Left forelimb (tissue), 1 donor: ENCODE results near the gene RNMT.
A peak's percentile ranks its signal among the peaks of the same experiment; 100 is the strongest.
"Not testable (repeated sequence)": the region's sequence is repeated elsewhere in the genome, so short reads cannot be mapped to it uniquely, and the experiment has no call there.

ENCODE experiments used
- DNase-seq: peaks from one replicate; pipeline ENCODE4 v3.0.0-alpha.2; 2018; ENCODE audit warnings: low spot score

The RNMT gene

GRCh38 chr18:13726232-13726971, at the start of gene RNMT, which contains the start of gene FAM210A:
TSS of gene RNMT (plus strand) at chr18:13726673. CDS start at chr18:13731518, 4,845 bp downstream.
TSS of gene FAM210A (minus strand) at chr18:13726558. CDS start at chr18:13682077, 44,481 bp downstream.
- DNase-seq: peak; percentile 95

DNA sequence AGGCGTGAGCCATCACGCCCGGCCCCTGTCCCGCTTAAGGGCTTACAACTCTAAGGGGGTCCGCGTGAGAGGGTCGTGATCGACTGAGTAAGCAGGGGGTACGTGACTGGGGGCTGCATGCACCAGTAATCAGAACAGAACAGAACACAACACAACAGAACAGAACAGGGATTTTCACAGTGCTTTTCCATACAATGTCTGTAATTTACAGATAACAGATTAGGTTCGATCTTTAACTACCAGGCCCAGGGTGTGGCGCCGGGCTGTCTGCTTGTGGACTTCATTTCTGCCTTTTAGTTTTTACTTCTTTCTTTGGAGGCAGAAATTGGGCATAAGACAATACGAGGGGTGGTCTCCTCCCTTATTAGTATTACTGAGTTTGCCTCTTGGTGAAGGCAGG, 49.1 kb upstream of the RNMT start:
- DNase-seq: not testable (repeated sequence)

- no peak for DNase-seq
Measured at GRCh38 chr18:13680612-13681011, 45.9 kb upstream of the RNMT start.

- no peak for DNase-seq
Measured at GRCh38 chr18:13681701-13682100, 44.8 kb upstream of the RNMT start.

- no peak for DNase-seq
Measured at GRCh38 chr18:13684546-13684945, 41.9 kb upstream of the RNMT start.

DNA sequence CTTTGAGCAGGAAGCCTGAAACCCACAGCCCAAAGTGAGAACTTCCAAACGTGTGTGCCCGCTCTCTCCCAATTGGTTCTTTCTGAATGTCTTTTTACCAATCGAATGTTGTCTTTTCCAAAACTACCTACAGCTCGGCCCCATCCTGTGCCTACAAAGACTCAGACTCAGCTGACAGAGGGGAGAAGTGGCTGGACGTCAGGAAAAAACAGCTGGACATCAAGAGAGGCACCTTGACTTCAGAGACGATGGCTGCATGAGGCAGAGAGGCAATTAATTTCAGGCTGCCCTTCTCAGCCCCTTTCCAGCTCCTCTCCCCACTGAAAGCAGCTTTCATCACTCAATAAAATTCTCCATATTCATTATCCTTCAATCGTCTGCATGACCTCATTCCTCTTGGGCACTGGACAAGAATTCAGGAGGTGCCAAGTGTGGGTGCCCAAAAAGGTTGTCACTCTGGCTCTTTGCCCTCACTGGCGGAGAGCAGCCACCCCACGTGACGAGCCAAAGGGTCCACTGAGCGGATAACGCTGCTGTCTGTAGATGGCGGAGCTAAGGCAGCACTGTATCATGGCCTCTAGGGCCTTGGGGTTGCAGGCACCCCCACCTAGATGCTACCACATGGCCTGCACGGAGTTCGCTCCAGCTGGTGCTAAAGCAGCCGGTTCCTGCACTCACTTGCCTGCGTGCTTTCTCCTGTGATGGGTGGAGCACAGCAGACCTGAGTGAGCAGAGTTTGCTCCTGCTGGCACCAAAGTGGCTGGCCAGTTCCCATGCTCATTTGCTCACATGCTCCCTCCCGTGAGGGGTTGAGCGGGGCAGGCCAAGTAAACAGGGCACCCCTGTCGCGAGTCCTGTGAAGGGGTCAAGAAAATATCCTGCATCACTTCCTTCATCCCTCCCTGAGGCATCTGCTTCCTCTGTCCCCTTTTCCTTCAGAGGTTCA, 38.0 kb upstream of the RNMT start:
- no peak for DNase-seq

GRCh38 chr18:13690060-13690459, 36.4 kb upstream of the RNMT start:
- not testable (repeated sequence) for DNase-seq

GRCh38 chr18:13695337-13695736, 31.1 kb upstream of the RNMT start:
- not testable (repeated sequence) for DNase-seq

DNA sequence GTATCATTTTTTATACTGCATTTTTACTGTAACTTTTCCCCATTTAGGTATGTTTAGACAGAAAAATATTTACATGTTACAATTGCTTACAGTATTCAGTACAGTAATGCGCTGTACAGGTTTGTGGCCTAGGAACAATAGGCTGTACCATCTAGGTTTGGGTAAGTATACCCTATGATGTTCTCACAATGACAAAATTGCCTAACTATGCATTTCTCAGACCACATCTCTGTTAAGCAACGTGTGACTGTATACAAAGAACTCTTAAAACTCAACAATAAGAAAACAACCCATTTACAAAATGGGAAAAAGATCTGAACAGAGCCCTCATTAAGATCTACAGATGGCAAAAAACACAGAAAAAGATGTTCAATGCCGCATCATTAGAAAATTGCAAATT, 29.5 kb upstream of the RNMT start:
- DNase-seq: no peak

- DNase-seq: no peak
Measured at GRCh38 chr18:13700153-13700552, 26.3 kb upstream of the RNMT start.

- DNase-seq: no peak
Measured at GRCh38 chr18:13703899-13704298, 22.6 kb upstream of the RNMT start.

GRCh38 chr18:13710414-13710831, 16.1 kb upstream of the RNMT start:
- no peak for DNase-seq

DNA sequence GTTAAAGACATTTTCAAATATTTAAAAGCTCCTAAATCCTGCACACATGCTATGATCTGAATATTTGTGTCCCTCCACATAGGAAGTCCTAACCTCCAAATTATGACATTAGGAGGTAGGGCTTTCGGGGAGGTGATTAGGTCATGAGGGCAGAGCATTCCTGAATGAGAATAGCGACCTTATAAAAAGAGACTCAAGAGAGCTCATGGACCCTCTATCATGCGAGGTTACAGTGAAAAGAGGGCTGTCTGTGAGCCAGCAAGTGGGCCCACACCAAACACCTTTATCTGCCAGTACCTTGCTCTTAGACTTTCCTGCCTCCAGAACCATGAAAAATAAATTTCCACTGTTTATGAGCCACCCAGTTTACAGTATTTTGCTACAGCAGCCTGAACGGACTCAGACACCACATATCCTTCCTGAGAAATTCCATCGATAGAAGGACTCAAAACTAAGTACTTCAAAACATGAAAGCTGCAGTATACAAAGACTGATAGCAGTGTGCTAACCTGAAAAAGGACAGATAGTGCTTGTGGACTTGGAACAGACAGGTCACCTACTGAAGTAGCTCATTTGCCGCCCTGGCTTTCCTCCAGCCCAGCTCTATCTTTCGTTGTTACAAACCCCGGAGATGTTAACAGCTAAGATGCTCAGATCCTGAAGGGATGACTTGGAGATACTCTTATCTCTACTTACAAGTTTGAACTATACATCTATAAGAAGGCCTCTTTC, 13.9 kb upstream of the RNMT start:
- no peak for DNase-seq

DNA sequence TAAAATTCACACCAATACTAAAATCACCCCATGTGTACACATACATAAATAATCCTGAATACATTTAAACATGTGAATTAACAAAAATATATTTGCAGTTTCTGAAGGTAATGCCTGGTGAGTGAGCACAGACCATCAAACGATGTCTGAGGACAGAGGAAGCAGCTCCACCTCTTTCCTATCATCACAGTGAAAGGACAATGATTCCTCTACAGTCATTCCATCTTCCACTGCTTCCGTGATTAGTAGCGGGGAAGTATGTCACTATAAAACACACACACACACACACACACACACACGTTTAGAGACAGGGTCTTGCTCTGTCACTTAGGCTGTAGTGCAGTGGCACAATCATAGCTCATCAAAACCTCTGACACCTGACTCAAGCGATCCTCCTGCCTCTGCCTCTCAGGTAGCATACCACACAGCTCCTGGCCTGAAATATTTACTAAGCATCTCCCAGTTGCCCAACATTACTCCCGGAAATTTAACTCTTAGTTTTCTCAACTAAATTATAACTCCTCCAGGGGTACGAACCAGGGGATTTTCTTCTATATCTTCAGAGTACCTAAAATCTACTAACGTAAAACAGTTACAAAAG, 12.9 kb upstream of the RNMT start:
- DNase-seq: no peak

GRCh38 chr18:13715330-13715729, 11.1 kb upstream of the RNMT start:
- no peak for DNase-seq

DNA sequence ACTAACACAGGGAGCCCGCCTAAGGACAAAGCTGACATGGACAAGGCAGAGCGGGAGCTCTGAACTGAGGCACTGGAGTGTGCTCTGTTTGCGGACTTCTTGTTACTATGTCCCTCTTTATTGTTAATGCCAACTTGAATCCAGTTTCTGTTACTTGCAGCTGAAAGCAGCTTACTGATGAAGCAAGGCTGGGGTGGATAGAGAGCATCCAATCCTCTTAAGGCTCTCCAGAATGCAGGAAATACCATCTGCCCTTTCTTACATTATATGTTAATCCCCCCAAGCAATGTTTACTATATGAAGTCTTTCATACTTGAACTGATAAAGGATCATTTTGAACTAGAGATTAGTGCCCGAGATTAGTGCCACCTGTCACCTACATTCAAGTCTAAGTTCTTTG, 9.6 kb upstream of the RNMT start:
- no peak for DNase-seq

GRCh38 chr18:13720123-13720522, 6.3 kb upstream of the RNMT start:
- no peak for DNase-seq

- DNase-seq: no peak
Measured at GRCh38 chr18:13720847-13721246, 5.6 kb upstream of the RNMT start.

GRCh38 chr18:13725566-13726231, 774 bp upstream of the RNMT start:
- DNase-seq: peak; percentile 67

DNA sequence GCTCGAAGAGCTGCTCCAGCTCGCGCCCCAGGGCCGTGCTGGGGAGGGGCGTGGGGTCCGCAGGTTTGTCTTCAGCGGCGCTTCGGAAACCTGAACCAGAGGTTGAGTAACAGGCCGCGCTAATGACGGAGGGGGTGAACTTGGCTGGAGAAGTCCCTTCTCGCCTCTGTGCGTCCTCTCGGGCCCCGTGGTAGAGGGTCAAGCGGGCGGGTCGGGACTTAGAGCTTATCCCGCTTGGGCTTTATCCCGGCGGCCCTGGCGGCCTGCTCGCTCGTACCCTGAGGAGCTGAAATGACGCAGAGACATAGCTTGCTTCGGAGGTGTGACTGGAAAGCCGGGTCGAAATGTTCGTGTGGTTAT, 479 bp downstream of the RNMT start:
- no peak for DNase-seq

DNA sequence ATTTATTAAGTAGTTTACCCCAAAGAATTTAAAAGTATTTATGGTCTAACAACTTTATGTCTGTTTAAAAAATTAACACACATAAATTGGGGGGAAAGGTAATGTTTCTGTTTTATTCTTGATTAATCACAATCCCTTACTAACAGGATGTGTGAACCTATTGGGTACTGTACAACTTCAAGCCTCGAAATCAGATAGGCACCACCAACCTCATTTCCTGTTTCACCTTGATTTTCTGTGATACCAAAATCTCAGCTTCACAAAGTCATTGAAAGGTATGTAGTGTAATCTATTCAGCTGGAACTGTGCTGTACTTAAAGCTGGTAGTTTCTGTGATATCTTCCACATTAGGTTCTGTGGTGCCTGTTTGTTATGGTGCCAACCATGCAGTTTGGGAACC, 4.0 kb downstream of the RNMT start:
- no peak for DNase-seq
